Stimulated activated CD8-positive, alpha-beta memory T cell treated with anti-CD3 and anti-CD28 coated beads, Interleukin-12 subunit alpha, Interleukin-12 subunit beta, amount 100 ng/mL, for 24 hours (primary cell): Measurements from ENCODE around the gene ARHGAP24.

Experiments
- DNase-seq: peaks from one replicate; pipeline ENCODE4 v3.0.0-alpha.2; 2020; ENCODE audit errors: extremely low read depth

ARHGAP24 gene

GRCh38 chr4:85580489-85580888 lies 105.5 kb downstream of the ARHGAP24 start:
- no peak for DNase-seq

DNA sequence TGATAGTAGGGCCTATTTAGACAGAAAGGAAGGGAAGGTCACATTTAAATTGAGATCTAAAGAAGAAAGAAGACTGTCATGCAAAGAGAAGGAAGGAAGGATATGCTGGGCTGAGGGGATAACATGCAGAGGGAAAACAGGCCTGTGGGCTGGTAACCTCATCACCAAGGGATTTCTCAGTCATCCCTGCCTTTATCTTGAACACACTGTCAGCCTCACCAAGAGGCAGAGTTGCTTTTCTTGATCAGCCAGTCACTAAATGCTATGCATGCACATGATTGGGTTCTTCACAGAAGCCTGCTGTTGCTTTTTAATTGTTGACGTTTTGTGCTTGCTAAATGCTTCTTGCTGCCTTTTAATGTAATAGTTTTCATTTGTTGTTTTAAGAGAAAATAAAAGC lies 113.0 kb downstream of the ARHGAP24 start:
- no peak for DNase-seq

- DNase-seq, result no peak
These were observed 116.6 kb downstream of the ARHGAP24 start for GRCh38 chr4:85591406-85592098.

- DNase-seq, result no peak
These were observed 120.3 kb downstream of the ARHGAP24 start for GRCh38 chr4:85595098-85595775.

GRCh38 chr4:85595796-85596559 lies 121.0 kb downstream of the ARHGAP24 start:
- DNase-seq, result no peak

GRCh38 chr4:85598936-85599335 lies 124.0 kb downstream of the ARHGAP24 start:
- no peak for DNase-seq

DNA sequence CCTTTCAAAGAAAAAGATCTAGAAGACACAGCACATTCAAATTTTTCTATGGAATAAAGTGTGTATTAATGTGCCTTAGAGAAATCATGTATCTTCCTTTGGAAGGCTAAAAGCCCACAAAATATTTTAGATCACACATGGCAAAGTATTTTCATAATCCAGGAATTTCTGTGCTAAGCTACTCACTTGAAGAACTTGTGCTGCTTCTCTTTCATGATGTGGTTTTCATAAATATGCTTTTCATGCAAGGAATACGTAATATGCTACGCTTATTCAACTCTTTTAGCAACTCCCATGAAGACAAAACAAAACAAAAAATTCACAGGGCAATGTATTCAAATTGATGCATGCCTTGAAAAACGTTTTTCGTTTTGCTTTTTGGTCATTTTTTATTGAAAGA lies 125.6 kb downstream of the ARHGAP24 start:
- DNase-seq, result no peak

DNA sequence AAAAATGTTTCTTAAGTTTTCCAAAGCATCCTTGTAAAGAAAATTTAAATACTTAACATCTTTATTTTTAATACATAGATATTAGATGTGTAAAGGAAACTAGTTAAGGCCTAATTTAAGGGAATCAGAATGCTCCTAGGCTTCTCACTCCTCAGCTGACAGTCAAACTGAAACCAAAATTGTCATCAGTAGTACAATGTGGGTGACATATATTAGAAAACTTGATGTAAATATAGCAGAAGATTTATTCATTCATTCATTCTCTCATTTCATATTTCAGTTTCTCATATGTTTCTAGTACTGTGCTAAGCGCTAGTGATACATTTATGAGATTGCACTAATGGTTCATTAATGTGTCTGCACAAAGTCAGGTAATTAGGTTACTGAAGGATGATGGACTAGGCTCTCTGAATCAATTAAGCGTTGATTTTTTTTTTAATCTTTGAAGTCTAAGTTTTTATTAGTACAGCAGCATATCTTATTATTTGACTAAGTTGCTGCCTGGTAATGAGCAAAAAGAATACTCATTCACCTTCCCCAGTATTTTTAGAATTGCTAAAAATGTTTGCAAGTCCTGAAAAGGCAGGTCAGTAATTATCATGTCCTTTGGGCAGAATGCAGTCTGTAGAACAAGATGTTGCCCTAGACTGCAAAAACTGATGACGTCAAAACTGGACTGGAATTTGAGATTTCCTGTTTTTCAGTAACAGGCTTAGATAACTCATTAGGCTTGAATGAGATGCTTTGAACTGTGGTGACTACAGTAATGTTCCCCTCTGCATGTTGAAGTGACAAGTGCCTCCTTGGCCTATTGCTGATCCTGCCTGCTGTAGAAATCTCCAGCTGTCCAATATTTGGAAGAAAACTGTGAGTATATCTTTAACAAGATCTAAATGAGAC lies 128.7 kb downstream of the ARHGAP24 start:
- no peak for DNase-seq

- DNase-seq, result no peak
These were observed 131.6 kb downstream of the ARHGAP24 start for GRCh38 chr4:85606505-85606904.

- no peak for DNase-seq
These were observed 132.7 kb downstream of the ARHGAP24 start for GRCh38 chr4:85607624-85608023.

DNA sequence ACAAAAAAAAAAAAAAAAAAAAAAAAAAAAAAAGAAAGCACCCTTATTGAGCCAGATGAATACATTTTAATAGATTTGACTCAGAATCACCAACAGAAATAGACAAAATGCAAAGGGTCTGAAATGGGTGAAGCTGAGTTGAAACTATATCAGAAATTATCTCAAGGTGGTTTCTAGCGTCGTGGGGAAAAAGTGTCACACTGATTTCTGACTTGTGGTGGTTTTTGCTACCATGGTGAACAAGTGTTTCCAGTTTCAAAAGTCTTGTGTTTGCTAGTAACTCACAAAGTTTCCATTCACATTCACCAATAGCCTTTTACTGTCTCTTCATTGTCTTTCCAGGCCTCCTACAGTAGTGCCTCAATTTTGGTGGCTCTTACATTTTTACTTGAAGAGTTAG lies 135.5 kb downstream of the ARHGAP24 start:
- DNase-seq, result no peak

GRCh38 chr4:85611661-85612060 lies 136.7 kb downstream of the ARHGAP24 start:
- no peak for DNase-seq

GRCh38 chr4:85613901-85614300 lies 139.0 kb downstream of the ARHGAP24 start:
- DNase-seq, result no peak

GRCh38 chr4:85615952-85616351 lies 141.0 kb downstream of the ARHGAP24 start:
- DNase-seq, result no peak

- no peak for DNase-seq
These were observed 142.3 kb downstream of the ARHGAP24 start for GRCh38 chr4:85617202-85617601.

DNA sequence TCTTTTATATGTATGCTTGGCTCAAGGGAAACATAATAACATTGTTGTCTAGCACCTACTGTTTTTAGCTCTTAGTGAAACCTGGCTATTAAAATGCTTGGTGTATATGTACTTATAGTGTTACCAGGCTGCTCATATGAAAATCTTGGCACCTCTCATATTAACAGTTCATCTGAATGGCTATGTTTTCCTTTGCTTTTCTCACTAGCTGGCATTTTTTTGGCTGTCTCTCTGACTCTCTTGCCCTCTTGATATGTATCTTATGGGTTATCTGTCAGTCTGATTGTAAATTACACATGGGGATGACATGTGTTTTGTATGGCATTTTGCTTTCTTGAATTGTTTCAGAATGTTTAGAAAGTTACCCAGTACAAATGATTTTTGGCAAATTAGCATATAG lies 158.0 kb downstream of the ARHGAP24 start:
- DNase-seq, result no peak

DNA sequence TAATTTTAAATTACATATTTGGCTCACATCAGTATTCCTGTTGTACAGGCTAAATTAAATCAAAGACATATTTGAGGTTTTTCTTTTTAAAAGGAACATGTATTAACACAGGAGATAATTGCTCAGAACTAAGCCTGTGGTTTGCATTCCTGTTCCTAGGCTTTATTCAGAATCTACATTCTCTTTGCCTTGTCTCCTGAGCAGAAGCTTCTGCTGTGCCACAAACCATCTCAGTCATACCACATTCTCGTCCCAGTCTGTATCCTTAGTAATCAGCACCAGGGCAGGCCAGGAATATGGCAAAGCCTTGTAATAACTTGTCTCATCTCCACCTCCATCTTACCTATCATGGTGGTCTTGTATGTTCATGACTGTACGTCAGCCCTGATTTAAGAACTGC lies 162.8 kb downstream of the ARHGAP24 start:
- no peak for DNase-seq

GRCh38 chr4:85639946-85640345 lies 165.0 kb downstream of the ARHGAP24 start:
- no peak for DNase-seq

DNA sequence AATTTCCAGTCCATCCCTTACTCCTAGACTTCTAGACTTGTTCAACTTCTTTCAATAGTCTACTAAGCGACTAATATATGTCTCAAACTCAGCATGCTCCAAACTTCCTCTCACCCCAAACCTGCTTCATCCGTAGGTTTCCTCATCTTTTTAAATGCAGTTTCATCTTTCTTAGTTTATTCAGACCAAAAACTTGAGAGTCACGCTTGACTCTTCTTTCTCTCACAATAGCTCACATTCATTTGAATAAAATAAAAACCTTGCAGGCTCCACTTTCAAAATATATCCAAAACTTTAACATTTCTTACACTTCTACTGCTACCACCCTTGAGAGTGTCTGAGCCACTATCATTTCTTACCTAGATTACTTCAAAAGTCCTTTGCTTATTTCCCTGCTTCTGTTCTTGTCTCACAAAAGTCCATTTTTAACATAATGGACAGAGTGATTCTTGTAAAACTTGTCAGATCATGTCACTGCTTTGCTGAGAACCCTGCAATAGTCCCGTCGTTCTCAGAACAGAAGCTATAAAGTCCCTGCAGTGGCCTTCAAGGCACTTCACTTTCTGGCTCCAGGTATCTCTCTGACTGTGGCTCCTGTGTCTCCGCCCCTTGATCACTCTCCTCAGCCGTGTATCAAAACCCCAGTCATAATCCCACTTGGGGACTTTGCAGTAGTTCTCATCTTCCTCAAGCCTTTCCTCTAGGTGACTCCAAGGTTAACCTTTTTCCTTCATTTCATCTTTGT lies 167.6 kb downstream of the ARHGAP24 start:
- no peak for DNase-seq

DNA sequence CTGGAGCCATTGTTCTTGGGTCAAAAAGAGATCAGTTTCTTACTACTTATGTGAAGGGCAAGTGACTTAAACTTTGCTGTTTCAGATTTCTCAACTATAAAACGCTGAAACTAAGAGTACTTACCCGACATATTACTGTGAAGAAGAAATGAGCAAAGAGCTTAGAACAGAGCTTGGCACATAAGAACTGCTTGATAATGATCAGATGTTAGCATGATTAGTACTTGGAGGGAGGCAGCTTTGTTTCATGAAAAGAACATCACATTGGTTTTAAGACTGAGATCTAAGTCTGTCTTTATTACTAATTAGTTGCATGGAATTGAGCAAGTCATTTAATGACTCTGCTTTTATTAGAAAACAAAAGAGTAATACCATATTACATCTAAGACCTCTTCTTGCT lies 169.1 kb downstream of the ARHGAP24 start:
- DNase-seq, result no peak

GRCh38 chr4:85650908-85651307 lies 176.0 kb downstream of the ARHGAP24 start:
- no peak for DNase-seq
